Inflammatory macrophage treated with lipopolysaccharide for 1 hour (primary cell): ENCODE measurements around the gene TACC2.

ENCODE experiments used
- DNase-seq, 2 donors: peaks; one replicate each; pipeline ENCODE4 v3.0.0-alpha.2; 2020 to 2022

Gene TACC2

GRCh38 chr10:122151121-122151694 lies 162.2 kb downstream of the TACC2 start:
- DNase-seq: no peak

GRCh38 chr10:122152544-122152943 lies 163.6 kb downstream of the TACC2 start:
- DNase-seq: no peak

GRCh38 chr10:122154031-122154544 lies 165.1 kb downstream of the TACC2 start:
- DNase-seq: no peak

- no peak for DNase-seq
These were observed 165.8 kb downstream of the TACC2 start for GRCh38 chr10:122154545-122155366.

GRCh38 chr10:122157451-122157850 lies 168.5 kb downstream of the TACC2 start:
- DNase-seq: no peak

- no peak for DNase-seq
These were observed 169.4 kb downstream of the TACC2 start for GRCh38 chr10:122158362-122158761.

GRCh38 chr10:122159141-122159970 lies 170.4 kb downstream of the TACC2 start:
- no peak for DNase-seq

- DNase-seq: no peak
These were observed 172.8 kb downstream of the TACC2 start for GRCh38 chr10:122161795-122162194.

- DNase-seq: no peak
These were observed 173.8 kb downstream of the TACC2 start for GRCh38 chr10:122162671-122163173.

- DNase-seq: no peak
These were observed 174.4 kb downstream of the TACC2 start for GRCh38 chr10:122163174-122164022.

- no peak for DNase-seq
These were observed 175.1 kb downstream of the TACC2 start for GRCh38 chr10:122164023-122164601.

- no peak for DNase-seq
These were observed 176.0 kb downstream of the TACC2 start for GRCh38 chr10:122164815-122165483.

- DNase-seq: no peak
These were observed 176.7 kb downstream of the TACC2 start for GRCh38 chr10:122165484-122166276.

- no peak for DNase-seq
These were observed 179.1 kb downstream of the TACC2 start for GRCh38 chr10:122168101-122168500.

- no peak for DNase-seq
These were observed 179.8 kb downstream of the TACC2 start for GRCh38 chr10:122168598-122169394.

- DNase-seq: no peak
These were observed 181.8 kb downstream of the TACC2 start for GRCh38 chr10:122170802-122171201.

- DNase-seq: no peak
These were observed 182.5 kb downstream of the TACC2 start for GRCh38 chr10:122171302-122172075.

GRCh38 chr10:122172361-122173008 lies 183.5 kb downstream of the TACC2 start:
- DNase-seq: no peak
